NCI-H1436 (cell line): ENCODE data around the gene MEF2D.

Experiments used
- DNase-seq: peaks from one replicate; lab custom pipeline; 2025; lab: John Stamatoyannopoulos, UW

The MEF2D gene

GRCh38 chr1:156524481-156524869, 23.9 kb upstream of the MEF2D start:
- DNase-seq, result no peak

GRCh38 chr1:156523801-156524480, 23.4 kb upstream of the MEF2D start:
- DNase-seq, result no peak

GRCh38 chr1:156522443-156522970, 21.9 kb upstream of the MEF2D start:
- no peak for DNase-seq

- no peak for DNase-seq
Observed at GRCh38 chr1:156517748-156518147, 17.2 kb upstream of the MEF2D start.

GRCh38 chr1:156516821-156517220, 16.2 kb upstream of the MEF2D start:
- no peak for DNase-seq

- DNase-seq, result no peak
Observed at GRCh38 chr1:156515956-156516355, 15.4 kb upstream of the MEF2D start.

- DNase-seq, result no peak
Observed at GRCh38 chr1:156513185-156513584, 12.6 kb upstream of the MEF2D start.

- no peak for DNase-seq
Observed at GRCh38 chr1:156511644-156512043, 11.1 kb upstream of the MEF2D start.

GRCh38 chr1:156510709-156511108, 10.1 kb upstream of the MEF2D start:
- no peak for DNase-seq

- no peak for DNase-seq
Observed at GRCh38 chr1:156509424-156510034, 9.0 kb upstream of the MEF2D start.

- no peak for DNase-seq
Observed at GRCh38 chr1:156508955-156509234, 8.3 kb upstream of the MEF2D start.

- no peak for DNase-seq
Observed at GRCh38 chr1:156508205-156508954, 7.8 kb upstream of the MEF2D start.

- DNase-seq, result no peak
Observed at GRCh38 chr1:156506450-156506849, 5.9 kb upstream of the MEF2D start.

- no peak for DNase-seq
Observed at GRCh38 chr1:156505679-156506298, 5.2 kb upstream of the MEF2D start.

GRCh38 chr1:156504821-156505678, 4.5 kb upstream of the MEF2D start:
- DNase-seq, result peak; percentile 96

- peak; percentile 77 for DNase-seq
Observed at GRCh38 chr1:156504438-156504813, 3.9 kb upstream of the MEF2D start.

- DNase-seq, result no peak
Observed at GRCh38 chr1:156503698-156504437, 3.3 kb upstream of the MEF2D start.

GRCh38 chr1:156502894-156503697, 2.5 kb upstream of the MEF2D start:
- no peak for DNase-seq

- no peak for DNase-seq
Observed at GRCh38 chr1:156502391-156502893, 1.9 kb upstream of the MEF2D start.
